H9 (cell line): ENCODE results near the gene TAOK3. TPM values are rescaled to one million over a fixed set of nuclear protein-coding genes. Genes with fewer than 3 reads are reported as not detected.
"Not testable (repeated sequence)": the region's sequence is repeated elsewhere in the genome, so short reads cannot be mapped to it uniquely, and the experiment has no call there.

Experiments used
- DNase-seq: peaks from one replicate; pipeline ENCODE4 v3.0.0-alpha.2; 2017
- H2AFZ ChIP-seq: one replicate; pipeline ENCODE4 v1.6.1; 2013; ENCODE audit warnings: mild to moderate bottlenecking, low read length, control low read depth, moderate library complexity
- H2AK5ac ChIP-seq: 2 replicates; pipeline ENCODE4 v1.6.1; 2013; ENCODE audit warnings: low read length, control low read depth, mixed read lengths; ENCODE audit not compliant: insufficient read length
- H2BK120ac ChIP-seq: one replicate; pipeline ENCODE4 v1.6.1; 2013; ENCODE audit warnings: low read depth, mild to moderate bottlenecking, low read length, control low read depth, inconsistent platforms; ENCODE audit not compliant: poor library complexity, severe bottlenecking
- H2BK12ac ChIP-seq: 2 replicates; pipeline ENCODE4 v1.6.1; 2013; ENCODE audit warnings: low read length, control low read depth, mixed read lengths, low read depth; ENCODE audit not compliant: insufficient read length
- H2BK15ac ChIP-seq: 2 replicates; pipeline ENCODE4 v1.6.1; 2013; ENCODE audit warnings: low read depth, low read length, control low read depth
- H2BK20ac ChIP-seq: one replicate; pipeline ENCODE4 v1.6.1; 2013; ENCODE audit warnings: low read depth, mild to moderate bottlenecking, low read length, control low read depth, inconsistent platforms; ENCODE audit not compliant: poor library complexity, severe bottlenecking
- H2BK5ac ChIP-seq: 2 replicates; pipeline ENCODE4 v1.6.1; 2013; ENCODE audit warnings: low read length, control low read depth, mixed read lengths; ENCODE audit not compliant: insufficient read length
- H3K14ac ChIP-seq: 2 replicates; pipeline ENCODE4 v1.6.1; 2013; ENCODE audit warnings: low read length, control low read depth; ENCODE audit not compliant: insufficient read depth
- H3K18ac ChIP-seq: 2 replicates; pipeline ENCODE4 v1.6.1; 2013; ENCODE audit warnings: low read depth, mild to moderate bottlenecking, mixed read lengths, low read length, control low read depth; ENCODE audit not compliant: insufficient read length
- H3K23ac ChIP-seq: 2 replicates; pipeline ENCODE4 v1.6.1; 2013; ENCODE audit warnings: low read length, control low read depth, mixed read lengths, low read depth; ENCODE audit not compliant: insufficient read length
- H3K23me2 ChIP-seq: 2 replicates; pipeline ENCODE4 v1.6.1; 2013; ENCODE audit warnings: low read depth, mild to moderate bottlenecking, mixed read lengths, low read length, control low read depth; ENCODE audit not compliant: insufficient read length, poor library complexity, severe bottlenecking
- H3K27ac ChIP-seq: 2 replicates; pipeline ENCODE4 v1.5.1; 2013; ENCODE audit warnings: low read length, control low read depth, mixed read lengths, low read depth; ENCODE audit not compliant: insufficient read length
- H3K27me3 ChIP-seq: 2 replicates; pipeline ENCODE4 v1.6.1; 2013; ENCODE audit warnings: low read length, control low read depth, inconsistent platforms; ENCODE audit not compliant: insufficient read depth
- H3K4ac ChIP-seq: 2 replicates; pipeline ENCODE4 v1.6.1; 2013; ENCODE audit warnings: low read depth, mild to moderate bottlenecking, control low read depth, inconsistent platforms, low read length, moderate library complexity
- H3K4me1 ChIP-seq: 2 replicates; pipeline ENCODE4 v1.6.1; 2013; ENCODE audit warnings: low read length, control low read depth, inconsistent platforms; ENCODE audit not compliant: insufficient read depth
- H3K4me2 ChIP-seq: 2 replicates; pipeline ENCODE4 v1.6.1; 2013; ENCODE audit warnings: low read length, control low read depth, mixed read lengths; ENCODE audit not compliant: insufficient read length, insufficient read depth
- H3K56ac ChIP-seq: 2 replicates; pipeline ENCODE4 v1.6.1; 2013; ENCODE audit warnings: low read depth, mild to moderate bottlenecking, mixed read lengths, low read length, control low read depth; ENCODE audit not compliant: insufficient read length
- H3K79me1 ChIP-seq: 2 replicates; pipeline ENCODE4 v1.6.1; 2013; ENCODE audit warnings: low read depth, mild to moderate bottlenecking, moderate library complexity, low read length, control low read depth, inconsistent platforms; ENCODE audit not compliant: insufficient read depth, poor library complexity, severe bottlenecking
- H3K79me2 ChIP-seq: 2 replicates; pipeline ENCODE4 v1.6.1; 2013; ENCODE audit warnings: low read length, control low read depth, inconsistent platforms; ENCODE audit not compliant: insufficient read depth
- H3K9ac ChIP-seq: 2 replicates; pipeline ENCODE4 v1.6.1; 2013; ENCODE audit warnings: low read length, control low read depth, mixed read lengths; ENCODE audit not compliant: insufficient read length; ENCODE audit errors: extremely low read depth
- H3K9me3 ChIP-seq: one replicate; pipeline ENCODE4 v1.6.1; 2013; ENCODE audit warnings: low read depth, low read length, inconsistent platforms; ENCODE audit not compliant: control insufficient read depth
- H3T11ph ChIP-seq: one replicate; pipeline ENCODE4 v1.6.1; 2013; ENCODE audit warnings: mild to moderate bottlenecking, low read length, control low read depth, inconsistent platforms
- H4K20me1 ChIP-seq: one replicate; pipeline ENCODE4 v1.6.1; 2013; ENCODE audit not compliant: control insufficient read depth, insufficient read length, insufficient read depth
- H4K5ac ChIP-seq: 2 replicates; pipeline ENCODE4 v1.6.1; 2013; ENCODE audit warnings: low read depth, mild to moderate bottlenecking, mixed read lengths, low read length, control low read depth; ENCODE audit not compliant: insufficient read length
- H4K8ac ChIP-seq: replicated peaks from 2 replicates; pipeline ENCODE4 v1.6.1; 2013; ENCODE audit warnings: low read length, control low read depth, mixed read lengths, low read depth; ENCODE audit not compliant: insufficient read length
- H4K91ac ChIP-seq: 2 replicates; pipeline ENCODE4 v1.6.1; 2013; ENCODE audit warnings: low read depth, mild to moderate bottlenecking, moderate library complexity, mixed read lengths, low read length, control low read depth; ENCODE audit not compliant: insufficient read length
- H3K27ac Mint-ChIP-seq, 3 experiments: 2 replicates in 2 of 3; 3 replicates in 1 of 3; pipeline ENCODE4 v1.8.0; 2020 to 2021; ENCODE audit warnings: mixed read lengths in 3 of 3, mild to moderate bottlenecking in 1 of 3, moderate library complexity in 1 of 3
- H3K27me3 Mint-ChIP-seq: 2 replicates; pipeline ENCODE4 v1.8.0; 2021; ENCODE audit warnings: low read depth, mild to moderate bottlenecking, moderate library complexity, mixed read lengths
- H3K36me3 Mint-ChIP-seq, 3 experiments: 2 replicates in 2 of 3; 3 replicates in 1 of 3; pipeline ENCODE4 v1.8.0; 2020 to 2021; ENCODE audit warnings: low read depth in 3 of 3, mixed read lengths in 3 of 3; ENCODE audit not compliant: insufficient read depth in 1 of 3
- H3K4me1 Mint-ChIP-seq, 2 experiments: 2 replicates each; pipeline ENCODE4 v1.8.0; 2020; ENCODE audit warnings: mixed read lengths in 2 of 2
- H3K4me3 Mint-ChIP-seq, 2 experiments: 2 replicates in 1 of 2; 3 replicates in 1 of 2; pipeline ENCODE4 v1.8.0; 2020 to 2021; ENCODE audit warnings: mild to moderate bottlenecking in 2 of 2, mixed read lengths in 2 of 2, moderate library complexity in 1 of 2
- H3K9me3 Mint-ChIP-seq, 2 experiments: 2 replicates in 1 of 2; 3 replicates in 1 of 2; pipeline ENCODE4 v1.8.0; 2020; ENCODE audit warnings: mild to moderate bottlenecking in 2 of 2, mixed read lengths in 2 of 2, moderate library complexity in 1 of 2
- CTCF ChIP-seq: fragments of 200-600 bp; sonication (generic); conservative IDR thresholded peaks from 3 replicates; pipeline ENCODE4 v1.8.0; 2021; ENCODE audit warnings: antibody characterized with exemption, mild to moderate bottlenecking
- WGBS: extraction: QIAGEN DNeasy Blood & Tissue Kit; methylation state at CpG from one replicate; pipeline ENCODE4 v1.1.7; 2013; ENCODE audit warnings: missing lambda C conversion rate, low lambda C conversion rate, mixed read lengths; ENCODE audit not compliant: insufficient read length; ENCODE audit errors: extremely low coverage; 5-methylcytosine and 5-hydroxymethylcytosine counted together
- total RNA-seq: library from RNA; stranded (reverse); gene quantifications from 2 replicates; pipeline ENCODE4 v1.2.1, GENCODE V29; 2021

TAOK3 gene
- total RNA-seq, 1 experiment from 2014 or later, result 5.2 TPM

- no peak overlapping the region for H4K8ac ChIP-seq
- no peak for DNase-seq
- no peak overlapping the region for H3K4me2 ChIP-seq
- H3K4me1 Mint-ChIP-seq, result no peaks in the 10 kb centered on the region
- TF ChIP-seq CTCF, result no peak
- H3K9ac ChIP-seq, result no peak overlapping the region
- no peaks in the 10 kb centered on the region for H3K79me2 ChIP-seq
- no peak overlapping the region for H3K27ac ChIP-seq
- no peaks in the 10 kb centered on the region for H3K27me3 Mint-ChIP-seq
- no peak overlapping the region for H3K27ac Mint-ChIP-seq
- no peaks in the 10 kb centered on the region for H3K4me1 ChIP-seq
- WGBS, result no CpG with 5 or more reads among the region's 1 CpG
- H3K4ac ChIP-seq, result no peak overlapping the region
- no peak overlapping the region for H2BK15ac ChIP-seq
- no peaks in the 10 kb centered on the region for H3K9me3 ChIP-seq
- no peak overlapping the region for H3K56ac ChIP-seq
- no peaks in the 10 kb centered on the region for H3K79me1 ChIP-seq
- H4K91ac ChIP-seq, result no peak overlapping the region
- H3K14ac ChIP-seq, result no peak overlapping the region
- no peak overlapping the region for H2BK12ac ChIP-seq
- no peak overlapping the region for H2BK20ac ChIP-seq
- no peaks in the 10 kb centered on the region for H4K20me1 ChIP-seq
- no peaks in the 10 kb centered on the region for H3K23me2 ChIP-seq
- H3K9me3 Mint-ChIP-seq, result no peaks in the 10 kb centered on the region
- H3K23ac ChIP-seq, result no peak overlapping the region
- no peaks in the 10 kb centered on the region for H3K27me3 ChIP-seq
- H2BK5ac ChIP-seq, result no peak overlapping the region
- H2AK5ac ChIP-seq, result no peak overlapping the region
- H3T11ph ChIP-seq, result no peak overlapping the region
- H2AFZ ChIP-seq, result no peak overlapping the region
- H3K36me3 Mint-ChIP-seq, result no peaks in the 10 kb centered on the region
- H3K4me3 Mint-ChIP-seq, result no peak overlapping the region
- no peak overlapping the region for H2BK120ac ChIP-seq
- H4K5ac ChIP-seq, result no peak overlapping the region
- no peak overlapping the region for H3K18ac ChIP-seq
Observed at GRCh38 chr12:118249547-118249946, 123.2 kb downstream of the TAOK3 start.

- H3K4me1 ChIP-seq, H2AFZ ChIP-seq, H3K36me3 Mint-ChIP-seq, H3K18ac ChIP-seq, H3K27ac Mint-ChIP-seq, H3K9me3 ChIP-seq, H3T11ph ChIP-seq, H3K23me2 ChIP-seq, H2BK120ac ChIP-seq, H2BK15ac ChIP-seq, H3K9ac ChIP-seq, H3K23ac ChIP-seq, H3K27ac ChIP-seq, H2BK20ac ChIP-seq, H3K56ac ChIP-seq, H2BK12ac ChIP-seq, H3K4me3 Mint-ChIP-seq, H4K91ac ChIP-seq, DNase-seq, H3K9me3 Mint-ChIP-seq, H4K20me1 ChIP-seq, H4K8ac ChIP-seq, H3K14ac ChIP-seq, H3K27me3 Mint-ChIP-seq, H3K4me2 ChIP-seq, H2AK5ac ChIP-seq, H4K5ac ChIP-seq, H2BK5ac ChIP-seq, H3K4ac ChIP-seq, H3K79me1 ChIP-seq, H3K27me3 ChIP-seq, H3K79me2 ChIP-seq, H3K4me1 Mint-ChIP-seq: not testable (repeated sequence)
- WGBS, result 100% methylated on average over 1 of the region's 26 CpGs
Observed at GRCh38 chr12:118245886-118246285, 126.8 kb downstream of the TAOK3 start.
